Gastrocnemius medialis (tissue), 4 donors: Measurements from ENCODE around the gene CBX2.

ENCODE experiments used
- CTCF ChIP-seq, 5 experiments: fragments of 450-650 bp in 3 of 5; fragments of 200-600 bp in 2 of 5; sonication (generic) in 2 of 5; IDR thresholded peaks in 4 of 5; conservative IDR thresholded peaks in 1 of 5; 1 replicate in 4 of 5; 2 replicates in 1 of 5; pipeline ENCODE4 v1.5.1; 2016 to 2019; ENCODE audit warnings: antibody characterized with exemption in 5 of 5, mild to moderate bottlenecking in 3 of 5, moderate library complexity in 3 of 5
- POLR2A ChIP-seq, 2 donors: fragments of 450-650 bp; IDR thresholded peaks; one replicate each; pipeline ENCODE4 v1.6.1; 2017; ENCODE audit warnings: antibody characterized with exemption in 2 of 2, mild to moderate bottlenecking in 2 of 2, moderate library complexity in 2 of 2

- TF ChIP-seq CTCF (IDR thresholded peaks at IDR 0.05 in 4 of 5, conservative IDR thresholded peaks at IDR 0.05 in 1 of 5) (no peak), POLR2A (IDR thresholded peaks at IDR 0.05) (no peak)
Measured at GRCh38 chr17:79778504-79779083, 646 bp downstream of the CBX2 start.
